Measurements from ENCODE around the gene AHRR. TPM values are rescaled to one million over a fixed set of nuclear protein-coding genes. Genes with fewer than 3 reads are reported as not detected.
A peak's percentile ranks its signal among the peaks of the same experiment; 100 is the strongest.

Gene AHRR
- total and polyA plus RNA-seq, 12 donors, result 0.07 to 1.2 (median 0.33) TPM; not detected in 2

DNA sequence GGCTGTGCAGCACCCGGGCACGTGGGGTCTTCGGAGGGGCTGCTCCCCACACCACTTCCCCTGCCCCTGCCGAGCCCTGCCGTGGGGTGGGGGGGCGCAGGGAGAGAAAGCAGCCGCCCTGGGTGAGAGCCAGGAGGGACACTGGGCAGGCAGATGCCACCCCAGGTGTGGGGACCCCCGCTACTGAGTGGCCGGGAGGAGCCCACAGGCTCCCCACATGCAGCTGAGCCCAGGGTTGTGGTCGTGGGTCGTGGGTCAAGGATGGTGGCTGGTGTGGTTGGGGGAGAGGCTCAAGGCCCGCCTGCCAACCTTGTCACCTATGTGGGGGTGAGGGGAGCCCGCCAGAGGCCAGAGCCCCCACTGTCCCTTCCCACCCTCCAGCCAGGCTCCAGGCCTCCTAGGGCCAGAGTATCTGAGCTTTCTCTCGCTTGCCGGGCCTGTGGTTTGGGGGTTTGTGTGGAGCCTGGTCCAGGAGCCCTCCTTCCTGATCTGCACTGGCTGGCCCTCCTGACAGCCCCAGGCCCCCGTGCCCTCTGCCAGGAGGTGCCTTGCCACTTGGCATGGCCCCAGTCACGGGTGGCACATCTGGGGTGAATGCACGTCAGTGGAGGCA lies 157.0 kb downstream of the AHRR start:
- intact Hi-C loops (cut with DNase I), result no loop called here
- H3K4me3 ChIP-seq, result no peak overlapping the region
- no peaks in the 10 kb centered on the region for H3K36me3 ChIP-seq
- peaks cover 3 to 16% (median 10%) of the 10 kb centered on the region in 9 donors for H3K4me1 ChIP-seq
- no peaks in the 10 kb centered on the region for H3K9me3 ChIP-seq
- H3K27me3 ChIP-seq, result peaks cover 24 to 89% (median 85%) of the 10 kb centered on the region in 7 donors
- TF ChIP-seq, protein P1, sequence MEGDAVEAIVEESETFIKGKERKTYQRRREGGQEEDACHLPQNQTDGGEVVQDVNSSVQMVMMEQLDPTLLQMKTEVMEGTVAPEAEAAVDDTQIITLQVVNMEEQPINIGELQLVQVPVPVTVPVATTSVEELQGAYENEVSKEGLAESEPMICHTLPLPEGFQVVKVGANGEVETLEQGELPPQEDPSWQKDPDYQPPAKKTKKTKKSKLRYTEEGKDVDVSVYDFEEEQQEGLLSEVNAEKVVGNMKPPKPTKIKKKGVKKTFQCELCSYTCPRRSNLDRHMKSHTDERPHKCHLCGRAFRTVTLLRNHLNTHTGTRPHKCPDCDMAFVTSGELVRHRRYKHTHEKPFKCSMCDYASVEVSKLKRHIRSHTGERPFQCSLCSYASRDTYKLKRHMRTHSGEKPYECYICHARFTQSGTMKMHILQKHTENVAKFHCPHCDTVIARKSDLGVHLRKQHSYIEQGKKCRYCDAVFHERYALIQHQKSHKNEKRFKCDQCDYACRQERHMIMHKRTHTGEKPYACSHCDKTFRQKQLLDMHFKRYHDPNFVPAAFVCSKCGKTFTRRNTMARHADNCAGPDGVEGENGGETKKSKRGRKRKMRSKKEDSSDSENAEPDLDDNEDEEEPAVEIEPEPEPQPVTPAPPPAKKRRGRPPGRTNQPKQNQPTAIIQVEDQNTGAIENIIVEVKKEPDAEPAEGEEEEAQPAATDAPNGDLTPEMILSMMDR (IDR thresholded peaks at IDR 0.05), result no peak
- ATAC-seq (no peak), DNase-seq (no peak)
- no peak overlapping the region for H3K27ac ChIP-seq
- WGBS, 2 donors, result 64 to 67% methylated on average over 17 of the region's 18 CpGs

DNA sequence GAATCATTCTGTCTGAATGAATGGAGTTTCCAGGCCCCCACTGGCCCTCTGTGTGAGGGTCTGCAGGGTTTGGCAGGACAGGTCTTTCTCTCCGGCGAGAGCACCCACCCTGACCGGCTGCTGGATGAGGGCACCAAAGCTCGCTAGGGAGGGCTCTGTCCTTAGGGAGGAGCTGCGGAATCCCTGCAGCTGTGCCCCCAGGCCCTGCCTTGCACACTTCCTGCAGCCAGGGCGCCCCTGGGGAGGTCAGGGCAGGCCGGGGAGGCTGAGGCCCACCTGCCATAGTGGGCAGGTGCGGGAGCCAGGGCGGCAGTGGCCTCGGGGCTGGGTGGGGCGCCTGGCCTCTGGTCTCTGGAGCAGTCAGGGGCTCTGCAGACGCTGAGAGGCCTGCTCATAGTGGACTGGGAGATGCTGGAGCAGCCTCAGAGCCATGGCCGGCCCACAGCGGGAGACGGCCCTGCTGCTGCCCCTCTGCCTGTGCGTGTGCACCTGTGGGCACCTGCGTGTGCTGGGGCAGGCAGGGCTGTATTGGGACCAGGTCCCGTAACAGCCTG lies 157.5 kb downstream of the AHRR start:
- WGBS, 2 donors, result 72 to 79% methylated on average over 16 to 18 of the region's 18 CpGs
- H3K4me3 ChIP-seq, result no peak overlapping the region
- ATAC-seq (peak in 1 of 8 donors; percentile 6), DNase-seq (no peak)
- intact Hi-C loops (cut with DNase I), result no loop called here
- no peaks in the 10 kb centered on the region for H3K9me3 ChIP-seq
- H3K36me3 ChIP-seq, result no peaks in the 10 kb centered on the region
- H3K27ac ChIP-seq, result no peak overlapping the region
- peaks cover 3 to 12% (median 8%) of the 10 kb centered on the region in 9 donors for H3K4me1 ChIP-seq
- TF ChIP-seq, protein P1 (IDR thresholded peaks at IDR 0.05), result no peak
- H3K27me3 ChIP-seq, result peaks cover 24 to 90% (median 88%) of the 10 kb centered on the region in 7 donors

DNA sequence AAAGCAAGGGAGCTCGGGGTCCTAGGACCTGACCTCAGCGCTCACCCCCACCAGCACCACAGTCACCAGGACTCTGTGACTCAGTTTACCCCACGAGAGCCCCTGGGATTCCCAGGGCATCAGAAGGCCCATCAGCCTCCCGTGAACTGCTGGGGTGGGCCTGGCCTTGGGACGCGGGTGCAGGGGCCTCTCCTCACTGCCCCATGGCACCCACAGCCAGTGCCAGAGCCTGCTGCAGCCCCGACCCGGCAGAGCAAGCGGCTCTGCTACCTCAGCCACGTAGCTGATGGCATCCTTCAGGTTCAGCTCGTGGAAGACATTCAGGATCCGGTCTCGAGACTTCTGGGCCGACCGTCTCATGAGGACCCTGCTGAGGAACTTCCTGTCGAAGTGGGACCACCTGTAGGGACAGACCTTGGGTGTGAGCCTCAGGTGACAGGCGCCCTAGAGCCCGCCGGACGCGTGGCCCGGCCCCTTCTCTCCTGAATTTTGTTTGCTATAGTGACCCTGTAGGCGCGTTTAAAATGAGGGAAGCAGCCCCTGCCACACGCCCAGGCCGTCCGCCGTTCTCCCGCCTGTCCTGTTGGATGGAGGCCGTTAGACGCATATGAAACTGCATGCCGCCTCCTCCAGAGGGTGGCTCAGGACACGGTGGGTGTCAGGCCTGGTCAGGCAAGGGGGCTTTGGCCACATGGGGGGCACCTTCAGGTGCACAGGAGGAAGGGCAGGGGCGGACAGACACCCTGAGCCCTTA lies 158.2 kb downstream of the AHRR start:
- TF ChIP-seq, protein P1 (IDR thresholded peaks at IDR 0.05), result no peak
- H3K4me1 ChIP-seq, result peaks cover 1 to 10% (median 7%) of the 10 kb centered on the region in 9 donors
- H3K36me3 ChIP-seq, result no peaks in the 10 kb centered on the region
- H3K27me3 ChIP-seq, result peaks cover 24 to 95% (median 92%) of the 10 kb centered on the region in 7 donors
- intact Hi-C loops (cut with DNase I), result no loop called here
- H3K4me3 ChIP-seq, result no peak overlapping the region
- ATAC-seq (no peak), DNase-seq (no peak)
- H3K9me3 ChIP-seq, result no peaks in the 10 kb centered on the region
- H3K27ac ChIP-seq, result no peak overlapping the region
- WGBS, 2 donors, result 75 to 76% methylated on average over 34 of the region's 34 CpGs

DNA sequence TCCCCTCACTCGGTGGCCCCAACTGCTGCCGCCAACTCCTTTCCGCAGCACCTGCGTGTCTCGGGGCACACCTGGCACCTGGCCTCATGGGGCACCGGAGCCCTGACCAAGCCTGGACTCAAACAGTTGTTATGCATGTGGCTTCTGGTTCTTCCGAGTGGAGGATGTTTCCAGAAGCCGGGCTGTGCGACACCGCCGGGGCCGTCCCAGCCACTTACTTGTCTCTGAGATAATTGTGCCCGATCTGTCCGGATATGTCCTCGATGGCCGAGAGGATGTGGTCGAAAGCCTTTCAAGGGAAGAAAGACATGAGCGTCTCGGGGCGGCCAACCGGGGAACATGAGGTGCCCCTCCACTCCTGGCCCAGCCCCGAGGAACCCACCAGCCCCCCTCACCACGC lies 159.8 kb downstream of the AHRR start:
- intact Hi-C loops (cut with DNase I), result no loop called here
- ATAC-seq, result no peak
- TF ChIP-seq, protein P1 (IDR thresholded peaks at IDR 0.05), result no peak
- H3K27ac ChIP-seq, result no peak overlapping the region
- peaks cover 0 to 9% (median 0%) of the 10 kb centered on the region in 9 donors for H3K4me1 ChIP-seq
- H3K36me3 ChIP-seq, result no peaks in the 10 kb centered on the region
- DNase-seq, result no peak
- 87 to 90% methylated on average over 21 to 23 of the region's 23 CpGs for WGBS, 2 donors
- H3K27me3 ChIP-seq, result peaks cover 18 to 93% (median 90%) of the 10 kb centered on the region in 7 donors
- no peaks in the 10 kb centered on the region for H3K9me3 ChIP-seq
- no peak overlapping the region for H3K4me3 ChIP-seq

All from heart right ventricle (tissue), 16 donors.